ENCODE measurements around the gene PADI2.

The PADI2 gene

DNA sequence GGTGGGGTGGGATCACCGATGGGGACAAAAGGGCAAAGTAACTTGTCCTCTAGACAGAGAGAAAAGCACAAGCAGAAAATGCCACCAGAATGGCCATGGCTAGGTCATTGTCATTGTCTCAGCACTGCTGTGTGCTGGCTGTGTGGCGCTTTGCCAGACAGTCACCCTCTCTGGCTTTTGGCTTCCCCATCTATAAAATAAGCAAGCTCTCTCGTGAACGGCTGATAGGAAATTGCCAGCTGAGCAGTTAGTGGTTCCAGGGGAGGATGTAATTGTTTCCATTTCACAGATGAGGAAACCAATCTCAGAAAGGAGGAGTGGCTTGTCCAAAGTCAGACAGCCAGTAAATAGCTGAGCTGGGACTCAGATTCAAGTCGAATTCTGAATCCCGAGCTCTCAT, 32.5 kb downstream of the PADI2 start:
- TF ChIP-seq, protein P1, sequence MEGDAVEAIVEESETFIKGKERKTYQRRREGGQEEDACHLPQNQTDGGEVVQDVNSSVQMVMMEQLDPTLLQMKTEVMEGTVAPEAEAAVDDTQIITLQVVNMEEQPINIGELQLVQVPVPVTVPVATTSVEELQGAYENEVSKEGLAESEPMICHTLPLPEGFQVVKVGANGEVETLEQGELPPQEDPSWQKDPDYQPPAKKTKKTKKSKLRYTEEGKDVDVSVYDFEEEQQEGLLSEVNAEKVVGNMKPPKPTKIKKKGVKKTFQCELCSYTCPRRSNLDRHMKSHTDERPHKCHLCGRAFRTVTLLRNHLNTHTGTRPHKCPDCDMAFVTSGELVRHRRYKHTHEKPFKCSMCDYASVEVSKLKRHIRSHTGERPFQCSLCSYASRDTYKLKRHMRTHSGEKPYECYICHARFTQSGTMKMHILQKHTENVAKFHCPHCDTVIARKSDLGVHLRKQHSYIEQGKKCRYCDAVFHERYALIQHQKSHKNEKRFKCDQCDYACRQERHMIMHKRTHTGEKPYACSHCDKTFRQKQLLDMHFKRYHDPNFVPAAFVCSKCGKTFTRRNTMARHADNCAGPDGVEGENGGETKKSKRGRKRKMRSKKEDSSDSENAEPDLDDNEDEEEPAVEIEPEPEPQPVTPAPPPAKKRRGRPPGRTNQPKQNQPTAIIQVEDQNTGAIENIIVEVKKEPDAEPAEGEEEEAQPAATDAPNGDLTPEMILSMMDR (IDR thresholded peaks at IDR 0.05; ENCODE audit: borderline replicate concordance, control extremely low read depth, extremely low read depth, insufficient read depth, missing control alignments), result no peak

DNA sequence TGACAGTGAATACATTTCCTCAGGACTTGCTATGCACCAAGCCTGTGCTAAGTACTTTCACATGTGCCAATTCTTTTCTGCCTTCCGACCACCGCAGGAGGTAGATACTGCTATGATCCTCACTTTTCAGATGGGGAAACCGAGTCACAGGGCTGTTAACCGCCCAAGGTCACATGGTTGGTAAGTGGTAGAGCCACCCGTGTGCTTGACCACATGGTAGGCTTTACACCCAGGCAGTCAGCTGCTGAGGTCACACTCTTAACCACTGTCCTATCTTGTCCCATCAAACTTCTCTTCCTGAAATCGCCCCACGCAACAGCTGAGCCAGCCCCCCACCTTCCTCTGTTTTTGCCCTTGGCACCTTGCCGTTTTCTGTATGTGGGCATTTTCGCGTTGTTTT, 34.5 kb downstream of the PADI2 start:
- DNase-seq (ENCODE audit: low spot score), result no peak
- in situ Hi-C loops (cut with MboI; ENCODE audit: low sequenced_read_pairs, unreplicated experiment), result no loop called here
- TF ChIP-seq, protein P1 (IDR thresholded peaks at IDR 0.05; ENCODE audit: borderline replicate concordance, control extremely low read depth, extremely low read depth, insufficient read depth, missing control alignments), result no peak

More for the DNA sequence above, 32.5 kb downstream of the PADI2 start:
- DNase-seq (ENCODE audit: low spot score), result no peak
- in situ Hi-C loops (cut with MboI; ENCODE audit: low sequenced_read_pairs, unreplicated experiment), result no loop called here

DNA sequence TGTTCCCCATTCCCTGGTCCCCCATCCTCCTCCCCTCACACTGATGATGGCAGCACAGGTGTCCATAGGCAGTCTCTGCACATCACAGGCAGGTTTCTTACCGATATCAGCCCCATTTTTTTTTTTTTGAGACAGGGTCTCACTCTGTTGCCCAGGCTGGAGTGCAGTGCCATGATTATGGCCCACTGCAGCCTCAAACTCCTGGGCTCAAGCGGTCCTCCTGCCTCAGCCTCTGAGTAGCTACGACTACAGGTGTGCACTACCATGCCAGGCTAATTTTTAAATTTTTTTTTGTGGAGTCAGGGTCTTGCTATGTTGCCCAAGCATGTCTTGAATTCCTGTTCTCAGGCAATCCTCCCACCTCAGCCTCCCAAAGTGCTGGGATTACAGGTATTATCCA, 36.5 kb downstream of the PADI2 start:
- DNase-seq (ENCODE audit: low spot score), result no peak
- in situ Hi-C loops (cut with MboI; ENCODE audit: low sequenced_read_pairs, unreplicated experiment), result no loop called here
- TF ChIP-seq, protein P1 (IDR thresholded peaks at IDR 0.05; ENCODE audit: borderline replicate concordance, control extremely low read depth, extremely low read depth, insufficient read depth, missing control alignments), result no peak

DNA sequence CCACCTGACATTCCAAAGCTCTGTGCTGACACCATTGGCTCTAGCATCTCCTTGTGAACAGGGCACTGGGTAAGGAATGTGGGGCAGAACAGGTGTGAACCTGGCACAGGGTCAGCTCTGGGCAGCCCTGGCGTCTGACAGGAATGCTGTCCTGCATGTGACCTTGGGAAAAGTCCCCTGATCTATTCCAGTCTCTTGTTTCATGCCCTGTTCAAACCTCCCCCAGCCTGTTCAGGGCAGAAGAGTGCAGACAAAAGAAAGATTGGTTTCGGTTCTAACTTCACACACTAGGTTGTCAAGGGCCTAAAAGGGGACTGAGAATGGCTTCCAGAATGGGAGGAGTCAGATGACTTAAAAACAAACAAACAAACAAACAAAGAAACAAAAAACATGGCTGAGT, 37.8 kb downstream of the PADI2 start:
- in situ Hi-C loops (cut with MboI; ENCODE audit: low sequenced_read_pairs, unreplicated experiment), result no loop called here
- TF ChIP-seq, protein P1 (IDR thresholded peaks at IDR 0.05; ENCODE audit: borderline replicate concordance, control extremely low read depth, extremely low read depth, insufficient read depth, missing control alignments), result no peak
- DNase-seq (ENCODE audit: low spot score), result no peak

DNA sequence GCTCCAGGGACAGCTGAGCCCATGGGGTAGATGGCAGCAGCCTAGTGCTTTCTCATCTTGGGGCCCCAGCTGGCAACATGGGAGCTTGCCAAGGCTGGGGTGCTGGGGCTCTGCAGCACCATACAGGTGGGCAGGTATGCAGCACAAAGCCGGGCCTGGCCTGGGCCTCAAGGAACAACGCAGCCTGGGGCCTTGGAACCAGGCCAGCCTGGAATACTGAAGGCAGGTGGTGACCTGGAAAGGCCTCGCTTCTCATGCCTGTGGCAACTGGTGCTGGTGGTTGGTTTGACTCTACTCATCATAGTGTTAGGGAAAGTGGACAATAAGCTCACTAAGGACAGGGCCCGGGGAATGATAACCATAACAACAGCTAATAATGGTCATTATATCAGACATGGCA, 38.4 kb downstream of the PADI2 start:
- DNase-seq (ENCODE audit: low spot score), result no peak
- in situ Hi-C loops (cut with MboI; ENCODE audit: low sequenced_read_pairs, unreplicated experiment), result no loop called here
- TF ChIP-seq, protein P1 (IDR thresholded peaks at IDR 0.05; ENCODE audit: borderline replicate concordance, control extremely low read depth, extremely low read depth, insufficient read depth, missing control alignments), result no peak

DNA sequence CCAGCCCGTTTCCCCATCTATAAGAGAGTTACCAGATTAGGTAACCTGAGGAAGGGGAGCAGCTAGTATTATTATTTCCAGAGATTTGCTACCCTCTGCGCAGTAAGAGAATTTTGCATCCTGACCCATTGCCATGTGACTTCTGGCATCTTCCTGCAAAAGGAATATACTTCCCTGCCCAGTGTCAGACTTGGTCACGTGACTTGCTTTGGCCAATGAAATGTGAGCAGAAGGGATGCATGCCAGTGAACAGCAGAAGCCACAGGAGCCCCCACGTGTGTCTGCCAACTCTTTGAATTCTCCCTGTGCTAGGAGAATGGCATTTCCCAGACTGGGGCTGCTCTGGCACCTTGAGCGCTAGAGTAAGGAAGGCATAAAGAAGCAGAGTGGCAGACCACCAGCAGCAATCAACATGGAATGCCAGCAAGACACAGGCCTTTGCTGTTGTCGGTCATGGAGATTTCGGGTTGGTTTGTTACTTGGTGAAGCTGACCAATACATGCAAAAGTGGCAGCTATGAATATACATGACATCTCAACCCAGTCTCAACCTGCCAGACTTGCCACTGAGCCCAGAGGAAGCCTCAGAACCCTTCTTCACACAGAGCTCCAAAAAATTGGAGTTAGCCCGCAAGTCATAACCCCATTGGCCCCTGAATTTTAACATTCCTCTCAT, 39.0 kb downstream of the PADI2 start:
- in situ Hi-C loops (cut with MboI; ENCODE audit: low sequenced_read_pairs, unreplicated experiment), result no loop called here
- TF ChIP-seq, protein P1 (IDR thresholded peaks at IDR 0.05; ENCODE audit: borderline replicate concordance, control extremely low read depth, extremely low read depth, insufficient read depth, missing control alignments), result no peak
- DNase-seq (ENCODE audit: low spot score), result no peak

Data from GM13976 (cell line).